ENCODE results near the gene SPAG17. TPM values are rescaled to one million over a fixed set of nuclear protein-coding genes. Genes with fewer than 3 reads are reported as not detected.
A peak's percentile ranks its signal among the peaks of the same experiment; 100 is the strongest.

Gene SPAG17
- total RNA-seq, 1 donor from 2014 or later: 1.6 TPM

- Histone ChIP-seq H3K79me2 (ENCODE audit: low read depth) (no peaks in the 10 kb centered on the region), H3K27me3 (no peaks in the 10 kb centered on the region), H3K9ac (no peak overlapping the region), H3K4me3 (no peak overlapping the region), H3F3A (ENCODE audit: low read depth) (no peaks in the 10 kb centered on the region), H2AFZ (replicated peaks) (no peak overlapping the region), H3K9me3 (ENCODE audit: low read depth) (no peaks in the 10 kb centered on the region), H3K36me3 (no peaks in the 10 kb centered on the region), H3K27ac (no peak overlapping the region), H4K20me1 (ENCODE audit: low read depth) (no peaks in the 10 kb centered on the region), H3K4me2 (no peak overlapping the region), H3K4me1 (no peaks in the 10 kb centered on the region)
- no peak for DNase-seq (ENCODE audit: low spot score)
- Mint-ChIP-seq H3K27me3 (ENCODE audit: insufficient read depth, low read depth) (no peaks in the 10 kb centered on the region), H3K4me3 (no peak overlapping the region), H3K36me3 (no peaks in the 10 kb centered on the region), H3K27ac (peak overlapping the region; percentile 78), H3K9me3 (no peaks in the 10 kb centered on the region), H3K4me1 (peaks cover 25% of the 10 kb centered on the region)
- TF ChIP-seq CTCF (IDR thresholded peaks at IDR 0.05) (no peak), EZH2 (IDR thresholded peaks at IDR 0.05) (no peak), EZH2phosphoT487 (IDR thresholded peaks at IDR 0.05) (no peak)
Measured at GRCh38 chr1:118118469-118118868, 66.6 kb downstream of the SPAG17 start.

GRCh38 chr1:118117521-118117920 is 67.5 kb downstream of the SPAG17 start:
- H3K79me2 ChIP-seq (ENCODE audit: low read depth): no peaks in the 10 kb centered on the region
- Mint-ChIP-seq H3K27ac (no peak overlapping the region), H3K27me3 (ENCODE audit: insufficient read depth, low read depth) (no peaks in the 10 kb centered on the region), H3K9me3 (no peaks in the 10 kb centered on the region), H3K4me1 (peaks cover 30% of the 10 kb centered on the region), H3K36me3 (no peaks in the 10 kb centered on the region), H3K4me3 (no peak overlapping the region)
- no peak overlapping the region for H3K27ac ChIP-seq
- DNase-seq (ENCODE audit: low spot score): no peak
- H3K4me2 ChIP-seq: no peak overlapping the region
- no peaks in the 10 kb centered on the region for H4K20me1 ChIP-seq (ENCODE audit: low read depth)
- H3K4me3 ChIP-seq: no peak overlapping the region
- no peaks in the 10 kb centered on the region for H3K27me3 ChIP-seq
- no peaks in the 10 kb centered on the region for H3K9me3 ChIP-seq (ENCODE audit: low read depth)
- no peaks in the 10 kb centered on the region for H3F3A ChIP-seq (ENCODE audit: low read depth)
- TF ChIP-seq EZH2 (IDR thresholded peaks at IDR 0.05) (no peak), EZH2phosphoT487 (IDR thresholded peaks at IDR 0.05) (no peak), CTCF (IDR thresholded peaks at IDR 0.05) (no peak)
- no peaks in the 10 kb centered on the region for H3K4me1 ChIP-seq
- H2AFZ ChIP-seq (replicated peaks): no peak overlapping the region
- no peaks in the 10 kb centered on the region for H3K36me3 ChIP-seq
- no peak overlapping the region for H3K9ac ChIP-seq

- Mint-ChIP-seq H3K9me3 (no peaks in the 10 kb centered on the region), H3K4me3 (no peak overlapping the region), H3K36me3 (no peaks in the 10 kb centered on the region), H3K27me3 (ENCODE audit: insufficient read depth, low read depth) (no peaks in the 10 kb centered on the region), H3K27ac (no peak overlapping the region), H3K4me1 (peaks cover 30% of the 10 kb centered on the region)
- Histone ChIP-seq H4K20me1 (ENCODE audit: low read depth) (no peaks in the 10 kb centered on the region), H3K36me3 (no peaks in the 10 kb centered on the region), H3F3A (ENCODE audit: low read depth) (no peaks in the 10 kb centered on the region), H3K4me3 (no peak overlapping the region), H3K27me3 (no peaks in the 10 kb centered on the region), H3K79me2 (ENCODE audit: low read depth) (no peaks in the 10 kb centered on the region), H3K4me1 (no peaks in the 10 kb centered on the region), H2AFZ (replicated peaks) (no peak overlapping the region), H3K9me3 (ENCODE audit: low read depth) (no peaks in the 10 kb centered on the region), H3K9ac (no peak overlapping the region), H3K27ac (no peak overlapping the region), H3K4me2 (no peak overlapping the region)
- no peak for DNase-seq (ENCODE audit: low spot score)
- TF ChIP-seq EZH2 (IDR thresholded peaks at IDR 0.05): no peak
- TF ChIP-seq CTCF (IDR thresholded peaks at IDR 0.05): no peak
- TF ChIP-seq EZH2phosphoT487 (IDR thresholded peaks at IDR 0.05): no peak
Measured at GRCh38 chr1:118116909-118117308, 68.1 kb downstream of the SPAG17 start.
